Posterior vena cava (tissue), 2 donors: ENCODE results near the gene FANCC. TPM values are rescaled to one million over a fixed set of nuclear protein-coding genes. Genes with fewer than 3 reads are reported as not detected.

Experiments used
- DNase-seq: peaks from one replicate; pipeline ENCODE4 v3.0.0-alpha.2; 2020; ENCODE audit warnings: low spot score
- intact Hi-C, 2 donors: fragments of 100-400 bp; cut with DNase I; formaldehyde crosslinking; loops; one replicate each; pipeline versions ENCODE4 v1.14.1 to v1.14.2; 2022 to 2023
- total RNA-seq, 2 donors: library from RNA; stranded (reverse); fragmentation: NEBNext Ultra II Directional; extraction: Animal tissue kit (Norgen Biotek cat#: 25700); gene quantifications; one replicate each; pipeline ENCODE4 v1.2.1, GENCODE V29; 2021
- donor health status: DM: yes; HTN: yes; CAD: no.
- donor health status: DM: yes; HTN: yes; CAD: no.

Gene FANCC
- total RNA-seq, 2 donors from 2014 or later = 4.4 to 7.3 TPM

DNA sequence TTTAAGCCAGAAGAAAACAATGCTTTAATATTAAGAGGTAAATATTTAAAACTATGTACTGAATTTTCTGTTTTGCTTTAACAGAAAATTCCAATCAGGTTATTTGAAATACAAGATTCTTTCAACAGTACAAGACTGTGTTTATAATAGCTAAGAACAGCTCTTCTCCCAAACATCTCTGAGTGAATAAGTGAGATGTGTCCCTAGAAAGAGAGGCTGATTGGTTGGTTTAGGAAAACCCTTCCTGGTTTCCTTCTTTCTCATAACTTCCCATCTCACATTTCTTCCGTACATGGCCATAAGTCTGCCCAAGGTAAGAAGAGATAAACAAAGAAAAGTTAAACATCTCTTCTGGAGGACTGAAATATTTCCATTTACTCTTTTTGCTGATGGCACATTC is 145.9 kb downstream of the FANCC start:
- DNase-seq = no peak
- intact Hi-C loops = no loop called here

DNA sequence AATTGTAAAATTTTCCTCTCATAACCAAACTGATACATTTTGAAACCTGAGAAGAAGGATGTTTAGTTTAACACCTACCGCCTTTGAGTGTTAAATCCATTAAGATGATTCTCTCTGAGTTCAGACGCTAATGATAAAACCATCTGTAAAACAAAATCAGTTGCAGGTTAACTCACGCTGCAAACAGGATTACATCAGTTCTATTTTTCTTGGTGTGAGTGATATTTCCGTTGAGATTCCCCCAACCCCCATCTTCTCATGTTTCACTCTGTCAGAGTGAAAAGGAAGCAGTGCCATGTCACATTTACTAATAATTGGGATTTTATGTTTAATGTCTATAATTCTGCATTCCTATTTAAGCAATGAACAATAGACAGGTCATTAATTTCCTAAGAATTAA is 146.5 kb downstream of the FANCC start:
- intact Hi-C loops = no loop called here
- DNase-seq = no peak

DNA sequence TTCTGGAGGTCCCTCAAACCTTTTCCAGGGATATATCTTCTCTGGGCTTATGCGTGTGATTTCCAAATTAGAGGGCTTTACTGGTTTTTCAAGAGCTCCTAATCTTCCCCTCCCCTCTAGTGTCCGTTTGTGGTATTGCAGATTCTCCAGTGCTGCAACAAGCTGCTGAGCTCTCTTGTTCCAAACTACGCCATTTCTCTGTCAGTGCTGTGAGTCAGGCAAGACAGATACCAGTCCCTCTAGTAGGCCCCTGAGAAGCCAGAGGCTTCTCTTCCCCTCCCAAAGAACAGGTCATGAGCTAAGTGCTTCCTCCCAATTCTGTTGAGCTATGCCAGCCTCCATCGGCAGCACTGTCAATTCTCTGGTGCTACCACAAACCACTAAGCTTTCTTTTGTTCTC is 149.5 kb downstream of the FANCC start:
- intact Hi-C loops = loop anchor here in 1 of 2 donors (5.0 kb wide), 1 partner anchor 1961 kb away; no protein-coding TSS in a partner anchor
- no peak for DNase-seq

DNA sequence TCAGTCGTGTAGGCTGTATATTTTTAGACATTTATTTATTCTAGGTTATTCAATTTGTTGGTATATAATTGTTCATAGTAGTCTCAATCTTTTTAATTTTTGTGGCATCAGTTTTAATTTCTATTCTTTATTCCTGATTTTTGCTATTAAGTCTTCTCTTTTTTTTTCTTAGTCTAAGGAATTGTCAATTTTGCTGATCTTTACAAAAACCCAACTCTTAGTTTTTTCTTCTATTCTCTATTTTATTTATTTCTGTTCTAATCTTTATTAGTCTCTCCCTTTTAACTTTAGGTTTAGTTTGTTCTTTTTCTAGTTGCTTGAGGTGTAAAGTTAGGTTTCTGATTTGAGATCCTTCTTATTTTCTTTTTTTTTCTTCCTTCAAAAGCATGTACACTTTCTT is 152.5 kb downstream of the FANCC start:
- intact Hi-C loops = loop anchor here in 1 of 2 donors (5.0 kb wide), 1 partner anchor 1958 kb away; no protein-coding TSS in a partner anchor
- no peak for DNase-seq

DNA sequence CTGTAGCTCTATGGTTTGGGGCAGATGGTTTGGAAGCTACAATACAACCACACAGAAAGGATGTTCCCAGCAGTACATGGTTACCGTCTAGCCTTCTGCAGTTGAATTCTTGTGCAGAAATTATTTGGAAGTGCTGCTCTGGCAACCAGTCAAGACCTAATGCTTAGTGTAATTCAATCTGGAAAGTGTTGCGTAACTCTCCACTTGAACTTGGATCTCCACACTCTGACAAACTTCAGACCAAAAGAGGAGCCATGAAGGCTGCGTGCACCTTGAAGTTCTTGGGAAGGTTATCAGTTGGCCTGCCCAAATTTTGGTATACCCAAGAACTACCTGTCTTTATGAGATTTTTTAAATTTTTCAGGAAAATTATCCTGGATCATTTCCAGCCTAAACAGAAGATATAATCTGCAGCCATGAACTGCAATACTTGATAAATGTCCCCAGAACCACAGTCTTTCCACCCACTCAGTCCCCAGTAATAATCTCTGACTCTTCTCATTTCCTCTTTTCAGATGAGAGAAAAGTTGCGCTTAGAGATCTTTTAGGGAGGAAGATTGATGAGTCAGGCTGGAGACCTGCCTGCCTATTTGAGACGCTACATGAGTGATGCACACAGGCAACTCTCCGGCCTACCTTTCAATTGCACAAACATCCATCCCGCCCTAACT is 159.9 kb downstream of the FANCC start:
- intact Hi-C loops = no loop called here
- DNase-seq = no peak

DNA sequence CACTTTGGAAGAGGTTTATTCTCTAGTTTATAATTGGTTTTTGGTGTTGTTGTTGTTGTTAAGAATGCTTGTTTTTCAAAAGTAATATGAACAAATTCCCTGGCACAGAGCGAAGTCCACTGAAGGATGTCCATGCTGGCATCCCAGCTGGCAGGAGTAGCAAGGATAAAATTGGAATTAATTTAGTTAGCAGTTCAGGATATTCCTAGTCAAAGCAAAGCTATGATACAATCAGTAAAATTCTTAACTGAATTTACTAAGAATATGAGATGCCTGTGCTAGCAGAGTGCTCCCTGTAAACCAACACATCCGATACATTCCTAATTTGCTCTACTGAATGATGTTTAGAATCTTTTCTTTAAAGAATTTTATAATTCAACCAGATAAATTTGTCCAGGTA is 161.4 kb downstream of the FANCC start:
- intact Hi-C loops = no loop called here
- DNase-seq = no peak

DNA sequence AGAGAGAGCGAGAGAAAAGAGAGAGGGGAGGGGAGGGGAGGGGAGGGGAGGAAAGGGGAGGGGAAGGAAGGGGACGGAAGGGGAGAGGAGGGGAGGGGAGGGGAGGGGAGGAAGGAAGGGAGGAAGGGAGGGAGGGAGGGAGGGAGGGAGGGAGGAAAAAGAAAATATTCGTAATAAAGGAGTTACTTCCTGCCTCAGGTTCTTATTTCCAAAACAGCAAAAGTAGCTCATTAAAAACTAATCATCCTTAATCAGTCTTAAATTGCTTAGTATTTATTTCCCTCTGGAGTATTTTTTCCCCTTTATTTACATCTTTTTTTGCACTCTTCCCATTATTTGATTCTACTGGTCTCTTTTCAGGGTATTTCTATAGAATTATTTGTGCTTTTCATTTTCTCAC is 162.3 kb downstream of the FANCC start:
- intact Hi-C loops = no loop called here
- DNase-seq = no peak

DNA sequence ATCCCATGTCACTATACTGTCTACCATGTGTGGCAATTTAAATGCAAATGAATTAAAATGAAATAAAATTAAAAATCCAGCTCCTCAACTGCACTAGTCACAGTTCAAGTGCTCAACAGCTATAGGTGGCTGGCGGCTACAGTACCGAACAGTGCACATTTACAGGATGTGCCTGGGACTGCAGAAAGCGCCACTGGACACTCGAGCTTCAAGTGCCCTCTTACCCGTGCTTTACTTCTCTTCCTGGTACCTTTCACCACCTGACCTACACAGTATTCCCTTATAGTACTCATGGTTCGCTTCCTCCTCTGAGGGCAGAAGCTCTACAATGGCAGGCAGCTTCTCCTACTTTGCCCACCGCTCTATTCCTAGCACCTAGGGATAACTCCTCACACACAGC is 166.6 kb downstream of the FANCC start:
- intact Hi-C loops = no loop called here
- DNase-seq = no peak

DNA sequence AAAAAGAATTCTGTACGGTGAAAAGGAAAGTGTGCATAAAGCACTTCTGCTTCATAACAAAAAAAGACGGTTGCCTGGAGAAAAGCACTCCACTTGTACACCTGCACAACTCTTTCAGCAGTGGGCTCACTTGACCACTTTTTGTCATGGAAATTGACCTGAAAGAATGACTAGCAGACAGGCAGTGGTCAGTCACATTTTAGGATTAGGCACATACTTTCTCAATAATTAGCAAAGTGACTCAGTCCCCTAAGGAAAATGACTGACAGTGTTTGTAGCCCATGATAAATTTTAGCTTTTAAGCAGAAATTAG is 169.3 kb downstream of the FANCC start:
- intact Hi-C loops = no loop called here
- DNase-seq = no peak

DNA sequence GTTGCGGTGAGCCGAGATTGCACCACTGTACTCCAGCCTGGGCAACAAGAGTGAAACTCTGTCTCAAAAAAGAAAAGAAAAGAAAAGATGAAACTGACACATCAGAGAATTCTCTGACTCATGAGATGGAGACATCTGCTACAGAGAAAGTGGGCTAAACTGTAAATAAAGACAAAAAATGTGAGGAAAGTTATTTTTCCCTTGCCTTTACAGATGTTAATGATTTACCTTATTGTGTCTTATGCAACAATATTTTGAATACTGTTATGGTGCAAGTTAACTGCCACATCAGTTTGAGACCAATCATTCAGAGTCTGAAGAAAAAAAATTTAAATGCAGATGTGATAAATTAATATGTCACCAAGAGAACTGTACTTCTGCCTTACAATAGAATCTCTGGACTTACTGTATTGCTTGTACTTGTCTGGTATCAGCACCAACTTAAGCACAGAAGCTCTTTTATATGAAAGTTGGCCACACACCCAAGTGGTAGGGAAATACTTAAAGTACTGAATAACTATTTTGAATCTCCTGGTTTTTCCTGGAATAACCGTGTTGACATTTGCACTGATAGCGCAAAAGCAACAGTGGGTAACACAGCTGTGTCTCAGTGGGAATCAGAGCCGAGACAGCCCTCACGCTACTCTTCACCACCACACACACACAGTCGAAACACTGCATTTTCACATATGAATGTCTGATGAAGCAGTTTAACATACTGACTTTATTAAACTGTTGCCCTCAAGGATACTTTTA is 169.9 kb downstream of the FANCC start:
- intact Hi-C loops = no loop called here
- DNase-seq = no peak

DNA sequence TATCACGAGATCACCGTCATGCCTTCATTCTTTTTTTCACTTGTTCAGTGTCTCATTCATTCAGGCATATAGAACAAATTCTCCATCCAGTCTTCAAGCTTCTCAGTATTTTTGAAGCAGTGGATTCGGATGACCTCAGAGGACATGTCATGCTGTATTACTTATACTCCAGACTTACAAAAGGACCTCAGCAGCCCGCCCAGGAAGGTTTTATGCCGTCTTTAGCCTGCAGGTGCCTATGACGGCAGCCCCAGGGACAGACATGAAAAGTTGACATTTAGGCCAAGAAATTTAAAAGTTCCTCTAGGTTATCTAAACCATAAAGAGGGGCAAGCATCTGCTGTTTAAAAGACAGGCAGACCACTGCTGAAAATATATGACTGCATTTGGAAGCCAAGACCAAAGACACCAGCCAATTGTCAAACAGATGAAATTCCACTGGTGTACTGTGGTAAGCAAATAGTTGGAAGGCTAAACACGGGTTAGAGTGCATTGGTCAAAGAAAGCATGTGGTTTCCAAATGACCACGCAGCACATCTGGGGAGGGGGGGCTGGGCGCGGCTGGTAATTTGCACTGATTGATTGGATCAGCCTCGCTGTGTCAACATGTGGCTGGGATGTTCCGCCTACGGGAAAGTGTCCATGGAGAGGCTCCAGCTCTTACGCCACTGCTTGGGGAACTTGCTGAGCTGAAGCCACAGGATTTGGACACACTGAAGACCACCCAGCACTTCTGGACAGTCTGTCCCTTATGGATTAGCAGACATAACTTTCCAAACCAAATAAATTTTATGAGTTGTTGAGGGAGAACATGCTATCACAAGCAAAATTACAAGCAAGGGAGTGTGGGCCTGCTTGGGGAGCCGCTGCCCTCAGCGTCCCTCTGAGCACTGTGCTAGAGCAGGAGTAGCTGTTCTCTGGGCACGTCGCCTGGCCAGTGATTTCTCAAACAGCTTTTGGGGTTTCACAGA is 173.6 kb downstream of the FANCC start:
- peak; percentile 96 for DNase-seq
- intact Hi-C loops = no loop called here

DNA sequence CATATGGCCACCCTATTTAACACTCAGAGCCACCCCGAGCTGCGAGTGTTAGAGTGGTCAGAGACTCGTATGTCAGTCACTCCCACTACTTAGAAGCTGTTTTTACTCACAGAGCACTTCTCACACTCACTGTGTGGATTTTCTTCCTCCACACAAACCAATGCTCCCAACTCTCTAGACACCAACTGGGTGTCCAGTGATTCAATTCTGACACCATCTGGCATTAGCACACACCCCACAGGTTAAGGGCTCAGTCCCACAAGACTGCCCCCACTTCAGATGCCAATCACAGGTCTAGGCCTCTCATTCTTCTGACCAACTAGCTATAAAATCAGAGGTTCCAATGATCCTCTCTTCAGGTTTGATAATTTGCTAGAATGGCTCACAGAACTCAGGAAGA is 174.8 kb downstream of the FANCC start:
- no peak for DNase-seq
- intact Hi-C loops = no loop called here

DNA sequence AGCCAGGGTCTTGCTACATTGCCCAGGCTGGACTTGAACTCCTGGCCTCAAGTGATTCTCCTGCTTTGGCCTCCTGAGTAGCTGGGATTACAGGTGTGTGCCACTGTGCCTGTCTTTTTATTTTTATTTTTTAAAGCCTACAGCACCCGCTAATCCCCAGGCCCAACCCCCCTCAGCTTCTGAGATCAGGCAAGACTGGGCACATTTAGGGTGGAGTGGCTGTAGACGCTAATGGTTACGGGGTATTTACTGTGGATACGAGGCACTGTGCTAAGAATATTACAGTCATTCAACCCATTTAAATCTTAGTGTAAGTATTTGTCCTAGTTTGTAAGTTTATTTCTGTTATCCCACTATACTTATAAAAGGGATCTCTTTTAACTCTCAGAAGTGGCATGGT is 175.2 kb downstream of the FANCC start:
- DNase-seq = no peak
- intact Hi-C loops = no loop called here

DNA sequence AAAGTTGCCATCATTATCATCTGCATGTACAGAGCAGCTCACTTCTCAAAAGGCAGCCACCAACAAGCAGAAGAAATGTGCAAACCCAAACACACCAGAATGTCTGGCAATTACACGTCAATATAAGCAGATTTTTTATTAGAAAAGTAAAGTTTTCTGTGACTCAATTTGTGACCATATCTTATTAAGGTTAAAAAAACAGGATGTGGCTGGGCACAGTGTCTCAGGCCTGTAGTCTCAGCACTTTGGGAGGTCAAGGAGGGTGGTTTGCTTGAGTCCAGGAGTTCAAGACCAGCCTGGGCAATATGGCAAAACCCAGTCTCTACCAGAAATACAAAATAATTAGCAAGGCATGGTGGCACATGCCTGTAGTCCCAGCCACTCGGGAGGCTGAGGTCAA is 176.7 kb downstream of the FANCC start:
- DNase-seq = no peak
- intact Hi-C loops = no loop called here

DNA sequence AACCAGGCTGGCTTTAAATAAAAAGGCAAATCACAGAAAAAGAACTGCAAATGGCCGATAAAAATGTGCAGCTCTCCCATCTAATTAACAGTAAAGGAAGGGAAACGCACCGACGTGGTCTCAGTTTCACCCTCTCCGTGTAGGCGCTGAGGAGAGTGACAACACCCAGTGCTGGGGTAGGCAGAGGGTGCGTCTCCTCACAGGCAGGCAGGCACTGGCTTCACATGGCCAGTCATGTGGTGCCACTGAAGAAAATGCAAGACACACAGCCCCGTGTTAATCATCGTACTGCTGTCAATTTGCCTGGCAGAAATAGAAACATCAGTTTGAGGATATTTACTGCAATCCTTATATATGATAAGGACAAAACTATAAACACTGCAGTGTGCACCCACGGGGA is 178.4 kb downstream of the FANCC start:
- intact Hi-C loops = loop anchor here in 1 of 2 donors (10.0 kb wide), 1 partner anchor 454 kb away; no protein-coding TSS in a partner anchor
- peak; percentile 40 for DNase-seq

DNA sequence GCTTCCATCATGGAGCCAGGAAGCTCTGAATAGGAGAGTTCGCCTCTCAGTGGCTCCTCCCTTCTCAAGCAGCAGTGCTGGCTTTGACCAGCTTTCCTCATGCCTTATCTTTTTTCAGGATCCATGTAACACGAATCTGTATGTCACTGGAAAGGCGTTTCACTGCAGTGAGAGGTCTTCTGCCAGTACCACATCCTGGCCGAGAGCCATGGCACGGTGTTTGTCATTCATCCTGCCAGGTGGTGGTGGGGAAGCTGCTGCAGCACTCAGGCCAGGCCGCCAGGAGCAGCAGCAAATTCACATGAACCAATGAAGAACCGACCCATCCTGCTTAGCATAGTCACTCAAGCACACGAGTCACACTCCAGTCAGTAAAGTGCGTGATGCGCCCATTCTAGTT is 179.0 kb downstream of the FANCC start:
- DNase-seq = no peak
- intact Hi-C loops = loop anchor here in 1 of 2 donors (10.0 kb wide), 1 partner anchor 454 kb away; no protein-coding TSS in a partner anchor

DNA sequence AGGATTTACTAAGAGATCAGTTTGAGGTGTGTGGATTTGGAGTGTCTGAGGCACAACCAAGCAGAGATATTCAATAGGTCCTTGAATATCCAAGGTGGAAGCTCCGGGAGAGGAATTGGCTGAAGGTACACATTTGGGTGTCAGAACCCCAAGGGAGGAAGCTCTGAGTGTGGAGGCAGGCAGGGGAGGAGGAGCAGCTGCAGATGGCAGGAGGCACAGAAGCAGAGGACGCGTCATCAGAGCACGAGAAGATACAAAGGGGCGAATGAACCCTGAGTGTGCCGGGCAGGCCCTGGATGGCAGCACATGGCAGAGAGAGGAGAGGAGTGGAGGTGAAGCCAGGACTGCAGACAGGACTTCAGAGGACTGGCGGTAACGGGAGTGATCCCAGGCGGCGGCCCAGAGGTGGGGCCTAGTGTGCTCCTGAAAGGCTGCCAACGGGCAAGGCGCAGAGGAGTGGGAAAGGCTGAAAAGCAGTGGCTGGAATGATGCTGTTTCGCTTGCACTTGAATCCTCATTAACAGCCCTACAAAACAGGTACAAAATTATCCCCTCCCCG is 179.8 kb downstream of the FANCC start:
- intact Hi-C loops = loop anchor here in 1 of 2 donors (10.0 kb wide), 1 partner anchor 453 kb away; no protein-coding TSS in a partner anchor
- DNase-seq = no peak

DNA sequence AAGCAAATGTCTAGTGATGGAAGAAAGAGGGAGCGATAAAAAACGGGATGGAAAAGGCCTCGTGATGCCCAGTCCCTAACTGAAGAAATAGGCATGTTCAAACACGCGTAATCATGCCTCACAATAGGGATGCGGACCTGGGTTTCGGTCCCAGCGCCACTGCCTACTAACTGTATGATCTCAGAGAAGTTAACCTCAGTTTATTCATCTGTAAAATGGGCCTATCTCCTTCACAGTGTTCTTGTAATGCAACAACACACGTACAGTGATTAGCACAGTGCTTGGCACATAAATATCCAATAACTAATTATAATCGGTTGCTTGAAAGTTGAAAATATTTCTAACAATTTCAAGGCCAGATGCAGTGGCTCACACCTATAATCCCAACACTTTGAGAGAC is 181.8 kb downstream of the FANCC start:
- intact Hi-C loops = loop anchor here in 1 of 2 donors (10.0 kb wide), 1 partner anchor 451 kb away; no protein-coding TSS in a partner anchor
- no peak for DNase-seq

DNA sequence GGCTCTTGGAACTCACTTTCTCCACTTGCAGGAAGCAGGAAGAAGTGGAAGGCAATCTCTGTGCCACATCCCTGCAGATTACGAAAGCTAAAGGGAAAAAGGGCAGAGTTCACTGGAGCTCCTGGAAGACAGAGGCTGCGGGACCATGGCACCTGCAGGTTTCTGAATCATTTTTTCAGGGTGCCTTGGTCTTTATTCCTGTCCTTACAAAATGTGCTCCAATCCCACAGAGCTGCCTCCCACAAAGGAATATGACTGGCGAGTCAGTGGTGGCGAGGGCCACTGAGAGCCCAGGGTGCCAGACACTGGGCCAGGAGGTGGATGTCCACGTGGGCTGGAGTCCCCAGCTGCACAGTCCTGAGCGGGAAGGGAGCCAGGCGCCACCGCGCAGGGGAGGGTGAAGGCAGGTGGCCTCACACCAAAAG is 183.0 kb downstream of the FANCC start:
- intact Hi-C loops = loop anchor here (5.0 to 10.0 kb wide), 2 partner anchors 352 to 450 kb away; no protein-coding TSS in a partner anchor
- DNase-seq = no peak
